Kidney epithelial cell (primary cell): ENCODE results near the gene EHMT2. TPM values are rescaled to one million over a fixed set of nuclear protein-coding genes. Genes with fewer than 3 reads are reported as not detected.

ENCODE experiments used
- DNase-seq: peaks from one replicate; pipeline ENCODE4 v3.0.0-alpha.2; 2010; ENCODE audit warnings: low read depth
- H3K27me3 ChIP-seq: 2 replicates; pipeline ENCODE4 v1.6.0; 2011; ENCODE audit warnings: low read length; ENCODE audit not compliant: control insufficient read depth, insufficient read depth
- H3K36me3 ChIP-seq: 2 replicates; pipeline ENCODE4 v1.5.1; 2011; ENCODE audit warnings: low read length; ENCODE audit not compliant: control insufficient read depth, insufficient read depth
- H3K4me3 ChIP-seq: 2 replicates; pipeline ENCODE4 v1.5.1; 2011; ENCODE audit warnings: low read depth, mild to moderate bottlenecking, control low read depth, low read length
- total RNA-seq: library from RNA; depleted of rRNA; stranded (reverse); fragments of >200 nt; gene quantifications from 2 replicates; pipeline ENCODE4 v1.2.3, GENCODE V29; 2015
- TF ChIP-seq, protein P1 (sequence below): IDR thresholded peaks from 2 replicates; pipeline ENCODE4 v1.5.1; 2011; ENCODE audit warnings: mild to moderate bottlenecking, moderate library complexity, low read length, control low read depth, inconsistent platforms; ENCODE audit not compliant: insufficient read depth, poor library complexity, severe bottlenecking

EHMT2 gene
- total RNA-seq, 1 donor from 2014 or later = 59.3 TPM

DNA sequence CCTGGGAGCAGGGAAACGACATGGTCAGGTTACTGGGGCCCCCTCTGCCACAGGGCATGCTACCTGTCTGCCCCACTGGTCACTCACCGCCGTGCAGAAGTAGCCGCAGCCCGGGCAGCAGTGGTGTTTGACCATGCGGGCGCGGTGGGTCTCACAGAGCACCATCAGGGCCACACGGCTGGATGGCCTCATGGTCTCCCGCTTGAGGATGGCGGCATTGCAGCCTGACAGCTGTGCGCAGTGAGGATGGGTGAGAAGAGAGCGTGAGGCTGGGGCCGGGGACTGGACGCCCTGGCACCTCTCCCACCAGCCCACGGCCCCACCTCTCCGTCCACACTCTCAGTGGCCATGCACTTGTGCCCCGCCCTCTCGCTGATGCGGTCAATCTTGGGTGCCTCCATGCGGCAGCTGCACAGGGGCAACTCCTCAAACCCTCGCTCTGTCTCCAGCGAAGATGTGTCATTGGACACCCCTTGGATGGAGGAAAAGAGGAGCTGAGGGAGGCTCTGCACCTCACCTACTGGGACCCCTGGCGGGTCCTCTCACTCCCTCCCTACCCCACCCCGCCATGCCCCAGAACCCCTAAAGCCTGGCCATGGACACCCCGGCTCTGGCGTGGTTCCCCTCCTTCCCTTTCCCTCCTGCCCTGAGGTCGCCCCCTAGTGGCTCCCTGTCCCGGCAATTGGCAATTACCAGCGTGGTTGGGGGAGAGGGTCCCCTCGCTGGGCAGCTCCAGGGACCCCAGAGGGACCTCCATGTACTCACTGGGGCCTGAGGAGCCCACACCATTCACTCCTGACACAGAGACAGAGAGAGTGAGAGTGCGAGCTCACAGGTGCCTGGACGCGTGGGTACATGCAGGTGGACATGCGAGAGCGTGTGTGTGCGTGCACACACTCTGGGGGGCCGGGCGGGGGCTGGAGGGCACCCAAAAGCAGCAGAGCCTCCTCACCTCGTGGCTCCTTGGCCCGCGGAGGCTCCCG lies 8.9 kb downstream of the EHMT2 start:
- DNase-seq = no peak
- H3K4me3 ChIP-seq = no peak overlapping the region
- peaks cover 4% of the 10 kb centered on the region for H3K36me3 ChIP-seq
- H3K27me3 ChIP-seq = no peaks in the 10 kb centered on the region
- TF ChIP-seq, protein P1, sequence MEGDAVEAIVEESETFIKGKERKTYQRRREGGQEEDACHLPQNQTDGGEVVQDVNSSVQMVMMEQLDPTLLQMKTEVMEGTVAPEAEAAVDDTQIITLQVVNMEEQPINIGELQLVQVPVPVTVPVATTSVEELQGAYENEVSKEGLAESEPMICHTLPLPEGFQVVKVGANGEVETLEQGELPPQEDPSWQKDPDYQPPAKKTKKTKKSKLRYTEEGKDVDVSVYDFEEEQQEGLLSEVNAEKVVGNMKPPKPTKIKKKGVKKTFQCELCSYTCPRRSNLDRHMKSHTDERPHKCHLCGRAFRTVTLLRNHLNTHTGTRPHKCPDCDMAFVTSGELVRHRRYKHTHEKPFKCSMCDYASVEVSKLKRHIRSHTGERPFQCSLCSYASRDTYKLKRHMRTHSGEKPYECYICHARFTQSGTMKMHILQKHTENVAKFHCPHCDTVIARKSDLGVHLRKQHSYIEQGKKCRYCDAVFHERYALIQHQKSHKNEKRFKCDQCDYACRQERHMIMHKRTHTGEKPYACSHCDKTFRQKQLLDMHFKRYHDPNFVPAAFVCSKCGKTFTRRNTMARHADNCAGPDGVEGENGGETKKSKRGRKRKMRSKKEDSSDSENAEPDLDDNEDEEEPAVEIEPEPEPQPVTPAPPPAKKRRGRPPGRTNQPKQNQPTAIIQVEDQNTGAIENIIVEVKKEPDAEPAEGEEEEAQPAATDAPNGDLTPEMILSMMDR = peak; percentile 80

DNA sequence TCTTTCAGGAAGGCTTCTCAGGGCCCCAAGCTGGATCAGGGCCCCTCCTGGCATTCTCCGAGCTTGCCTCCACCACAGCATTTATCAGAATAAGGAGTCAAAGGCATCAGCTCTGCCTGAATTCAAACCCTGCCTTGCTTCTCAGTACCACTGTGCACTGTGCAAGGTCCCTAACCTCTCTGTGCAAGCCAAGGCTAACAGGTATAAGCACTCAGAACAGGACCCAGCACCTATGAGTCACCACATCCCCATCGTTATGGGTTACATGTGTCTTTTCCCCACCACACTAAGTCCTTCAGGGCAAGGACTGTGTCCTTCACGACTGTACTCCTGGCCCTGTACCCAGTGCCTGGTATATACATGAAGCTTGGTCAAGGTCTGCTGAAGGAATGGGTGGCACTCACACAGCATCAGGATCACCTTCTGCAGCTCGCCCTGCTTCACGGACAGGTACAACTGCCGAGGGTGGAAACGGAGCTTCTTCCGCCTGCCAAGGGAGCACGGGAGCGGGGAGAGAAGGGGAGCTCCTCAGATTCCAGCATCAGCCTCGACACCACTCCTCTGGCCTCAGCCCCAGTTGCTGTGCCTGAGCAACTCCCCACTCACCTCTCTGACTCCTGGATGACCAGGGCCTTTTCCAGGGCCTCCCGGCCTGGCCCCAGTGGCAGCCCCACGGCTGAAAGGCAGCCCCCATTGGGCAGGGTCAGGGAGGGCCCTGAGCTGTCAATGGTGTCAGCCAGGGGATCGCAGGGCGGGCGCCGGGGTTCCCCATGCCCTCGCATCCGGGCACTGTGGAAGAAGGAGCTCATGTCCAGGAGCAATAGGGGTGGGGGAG lies 10.1 kb downstream of the EHMT2 start:
- Histone ChIP-seq H3K27me3 (no peaks in the 10 kb centered on the region), H3K4me3 (no peak overlapping the region), H3K36me3 (peaks cover 7% of the 10 kb centered on the region)
- TF ChIP-seq, protein P1 = no peak
- DNase-seq = no peak

DNA sequence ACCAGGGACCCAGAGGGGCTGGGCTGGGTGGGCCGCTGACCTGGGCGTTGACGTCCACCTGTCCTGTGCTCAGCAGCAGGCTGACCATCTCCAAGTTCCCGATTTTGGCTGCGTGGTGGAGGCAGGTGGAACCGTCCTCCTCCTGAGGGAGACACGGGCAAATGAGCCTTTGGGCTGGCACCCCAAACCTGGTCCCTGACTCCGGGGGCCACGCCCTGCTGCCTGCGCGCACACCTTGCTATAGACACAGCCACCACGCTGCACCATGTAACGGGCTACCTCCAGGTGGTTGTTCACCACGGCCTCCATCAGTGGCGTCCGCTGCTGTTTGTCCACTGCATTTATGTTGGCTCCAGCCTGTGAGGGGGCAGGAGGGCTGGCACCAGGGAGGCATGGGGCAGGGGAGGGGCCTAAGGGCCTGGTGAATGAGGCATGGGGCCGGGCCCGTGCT lies 10.9 kb downstream of the EHMT2 start:
- TF ChIP-seq, protein P1 = no peak
- Histone ChIP-seq H3K36me3 (peaks cover 6% of the 10 kb centered on the region), H3K27me3 (no peaks in the 10 kb centered on the region), H3K4me3 (no peak overlapping the region)
- no peak for DNase-seq

DNA sequence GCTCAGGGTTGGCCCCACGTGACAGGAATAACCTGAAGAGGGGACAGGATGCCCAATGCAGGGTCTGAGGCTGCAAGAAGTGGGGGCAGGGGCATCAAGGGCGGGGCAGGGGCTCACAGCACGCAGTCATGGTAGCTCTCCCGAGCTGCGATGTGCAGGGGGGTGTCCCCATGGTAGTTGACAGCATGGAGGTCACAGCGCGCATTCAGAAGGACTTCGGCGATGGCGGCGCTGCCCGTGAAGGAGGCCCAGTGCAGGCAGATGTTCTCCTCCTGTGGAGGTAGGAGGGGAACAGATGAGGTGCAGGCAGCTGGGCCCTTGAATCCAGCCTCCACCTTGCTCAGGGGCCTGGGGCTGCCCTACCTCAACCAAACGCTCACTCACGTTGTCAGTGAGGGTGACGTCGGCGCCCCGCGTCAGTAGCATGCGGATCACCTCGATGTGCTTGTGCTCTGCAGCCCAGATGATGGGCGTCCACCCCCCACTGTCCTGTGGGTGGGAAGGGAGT lies 12.9 kb downstream of the EHMT2 start:
- DNase-seq = no peak
- TF ChIP-seq, protein P1 = no peak
- Histone ChIP-seq H3K27me3 (no peaks in the 10 kb centered on the region), H3K36me3 (peaks cover 8% of the 10 kb centered on the region), H3K4me3 (no peak overlapping the region)

DNA sequence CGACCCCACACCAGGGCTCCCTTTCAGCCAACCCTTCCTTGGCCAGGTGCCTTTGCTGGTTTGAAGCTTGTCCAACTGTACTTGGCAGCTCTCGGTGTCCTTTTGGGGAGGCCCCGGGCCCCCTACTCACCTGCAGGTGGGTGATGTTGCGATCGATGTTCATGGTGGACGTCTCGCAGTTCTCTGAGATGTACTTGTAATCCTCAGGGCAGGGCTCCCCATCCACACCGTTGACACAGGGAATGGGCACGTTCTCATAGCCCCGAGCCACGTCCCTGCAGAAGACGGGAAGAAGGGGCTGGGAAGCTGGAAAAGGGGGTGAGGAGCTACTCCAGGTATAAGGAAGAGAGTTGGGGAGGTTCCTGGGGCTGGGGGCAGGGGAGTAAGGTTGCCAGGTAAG lies 13.8 kb downstream of the EHMT2 start:
- Histone ChIP-seq H3K27me3 (no peaks in the 10 kb centered on the region), H3K4me3 (no peak overlapping the region), H3K36me3 (peaks cover 8% of the 10 kb centered on the region)
- no peak for DNase-seq
- TF ChIP-seq, protein P1 = no peak
